ENCODE data around the gene GPR15.

GPR15 gene

DNA sequence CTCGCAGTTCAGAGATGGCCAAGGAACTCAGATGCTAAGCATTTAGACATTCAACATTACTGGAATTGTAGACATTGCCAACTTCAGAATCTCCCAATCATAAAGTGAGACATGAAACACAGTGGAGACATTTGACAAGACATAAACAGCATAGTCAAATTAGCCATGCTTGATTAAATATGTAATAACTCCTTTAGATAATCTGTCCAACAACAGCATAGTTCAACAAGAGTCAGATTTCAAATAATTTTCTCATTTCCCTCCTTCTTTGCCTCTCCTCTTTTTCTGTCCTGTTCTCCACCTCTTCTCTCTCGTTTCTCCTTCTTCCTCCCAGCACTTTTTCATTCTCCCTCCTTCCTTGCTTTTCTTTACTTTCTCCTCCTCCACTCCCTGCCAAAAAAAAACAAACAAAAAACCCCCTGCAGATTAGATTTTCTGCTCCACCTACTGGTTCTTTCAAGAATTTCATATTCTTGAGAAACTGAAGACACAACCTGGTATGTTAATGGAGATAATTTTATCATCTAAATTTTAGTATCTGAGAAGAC is 41.5 kb downstream of the GPR15 start:
- Histone ChIP-seq H3K27me3 (ENCODE audit: control insufficient read depth in 1 of 2, insufficient read depth in 2 of 2, low read length in 2 of 2) (no peaks in the 10 kb centered on the region), H3K4me3 (ENCODE audit: low read length in 2 of 2) (no peak overlapping the region), H3K9me3 (ENCODE audit: control insufficient read depth in 2 of 2, low read length in 2 of 2) (no peaks in the 10 kb centered on the region), H3K36me3 (ENCODE audit: control insufficient read depth in 2 of 2, insufficient read depth in 2 of 2, low read length in 2 of 2) (no peaks in the 10 kb centered on the region), H3K27ac (ENCODE audit: low read length) (no peak overlapping the region), H3K9ac (ENCODE audit: low read length in 2 of 2) (no peak overlapping the region), H3K4me1 (ENCODE audit: control insufficient read depth, insufficient read depth, low read length) (no peaks in the 10 kb centered on the region)

DNA sequence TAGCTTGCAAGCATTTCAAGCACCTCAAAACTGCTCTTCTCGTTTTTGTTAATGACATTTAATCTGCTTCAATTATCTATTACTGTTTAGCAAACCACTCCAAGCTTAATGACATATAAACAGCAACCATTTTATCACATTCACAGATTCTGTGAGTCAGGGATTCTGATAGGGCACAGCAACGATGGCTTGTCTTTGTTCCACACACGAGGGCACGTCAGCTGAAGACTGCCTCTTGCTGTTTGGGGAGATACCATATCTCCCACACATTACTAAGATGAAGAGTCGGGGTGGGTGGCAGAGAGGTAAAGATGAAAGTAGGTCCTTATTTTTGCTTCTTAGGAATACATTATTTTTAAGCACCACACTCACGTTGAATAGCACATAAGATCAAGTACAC is 42.4 kb downstream of the GPR15 start:
- Histone ChIP-seq H3K4me3 (ENCODE audit: low read length in 2 of 2) (no peak overlapping the region), H3K4me1 (ENCODE audit: control insufficient read depth, insufficient read depth, low read length) (no peaks in the 10 kb centered on the region), H3K27me3 (ENCODE audit: control insufficient read depth in 1 of 2, insufficient read depth in 2 of 2, low read length in 2 of 2) (no peaks in the 10 kb centered on the region), H3K36me3 (ENCODE audit: control insufficient read depth in 2 of 2, insufficient read depth in 2 of 2, low read length in 2 of 2) (peaks cover 4 to 6% of the 10 kb centered on the region in 2 donors), H3K9me3 (ENCODE audit: control insufficient read depth in 2 of 2, low read length in 2 of 2) (no peaks in the 10 kb centered on the region), H3K9ac (ENCODE audit: low read length in 2 of 2) (no peak overlapping the region), H3K27ac (ENCODE audit: low read length) (no peak overlapping the region)

DNA sequence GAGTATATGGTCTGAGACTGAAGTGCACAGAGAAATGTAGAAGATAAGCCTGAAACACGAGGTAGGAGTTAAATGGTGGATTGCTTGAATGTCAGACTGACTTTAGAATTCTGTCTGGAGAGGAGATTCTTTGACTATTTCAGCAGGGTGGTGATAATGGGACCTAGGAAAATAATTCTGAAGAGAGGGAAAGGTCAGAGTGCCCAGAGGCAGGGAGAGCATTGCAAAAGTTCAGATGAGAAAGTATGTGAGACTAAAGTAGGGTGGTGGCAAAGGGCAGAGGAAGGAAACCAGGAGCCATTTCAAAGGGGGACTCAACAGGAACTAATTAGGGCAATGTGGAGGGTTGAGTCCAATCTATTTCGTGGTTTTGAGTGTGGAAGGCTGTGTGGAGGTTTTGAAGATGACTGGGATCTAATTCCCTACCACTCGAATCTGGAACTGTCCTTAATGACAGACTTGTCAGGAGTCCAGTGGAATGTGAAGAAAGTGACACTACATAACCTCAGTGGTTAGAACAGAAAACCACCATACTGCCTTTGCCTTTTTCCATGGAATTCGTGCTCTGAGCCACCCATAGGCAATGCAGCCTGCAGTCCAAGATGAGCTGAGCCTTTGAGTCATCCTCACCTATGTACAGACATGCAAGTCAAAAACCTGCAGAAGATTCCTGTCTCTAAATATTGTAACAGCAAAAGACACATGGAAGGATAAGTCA is 45.6 kb downstream of the GPR15 start:
- no peaks in the 10 kb centered on the region for H3K4me1 ChIP-seq (ENCODE audit: control insufficient read depth, insufficient read depth, low read length)
- H3K27me3 ChIP-seq (ENCODE audit: control insufficient read depth in 1 of 2, insufficient read depth in 2 of 2, low read length in 2 of 2), result no peaks in the 10 kb centered on the region
- no peak overlapping the region for H3K9ac ChIP-seq (ENCODE audit: low read length in 2 of 2)
- H3K9me3 ChIP-seq (ENCODE audit: control insufficient read depth in 2 of 2, low read length in 2 of 2), result no peaks in the 10 kb centered on the region
- no peak overlapping the region for H3K27ac ChIP-seq (ENCODE audit: low read length)
- peaks cover 7 to 12% of the 10 kb centered on the region in 2 donors for H3K36me3 ChIP-seq (ENCODE audit: control insufficient read depth in 2 of 2, insufficient read depth in 2 of 2, low read length in 2 of 2)
- no peak overlapping the region for H3K4me3 ChIP-seq (ENCODE audit: low read length in 2 of 2)

DNA sequence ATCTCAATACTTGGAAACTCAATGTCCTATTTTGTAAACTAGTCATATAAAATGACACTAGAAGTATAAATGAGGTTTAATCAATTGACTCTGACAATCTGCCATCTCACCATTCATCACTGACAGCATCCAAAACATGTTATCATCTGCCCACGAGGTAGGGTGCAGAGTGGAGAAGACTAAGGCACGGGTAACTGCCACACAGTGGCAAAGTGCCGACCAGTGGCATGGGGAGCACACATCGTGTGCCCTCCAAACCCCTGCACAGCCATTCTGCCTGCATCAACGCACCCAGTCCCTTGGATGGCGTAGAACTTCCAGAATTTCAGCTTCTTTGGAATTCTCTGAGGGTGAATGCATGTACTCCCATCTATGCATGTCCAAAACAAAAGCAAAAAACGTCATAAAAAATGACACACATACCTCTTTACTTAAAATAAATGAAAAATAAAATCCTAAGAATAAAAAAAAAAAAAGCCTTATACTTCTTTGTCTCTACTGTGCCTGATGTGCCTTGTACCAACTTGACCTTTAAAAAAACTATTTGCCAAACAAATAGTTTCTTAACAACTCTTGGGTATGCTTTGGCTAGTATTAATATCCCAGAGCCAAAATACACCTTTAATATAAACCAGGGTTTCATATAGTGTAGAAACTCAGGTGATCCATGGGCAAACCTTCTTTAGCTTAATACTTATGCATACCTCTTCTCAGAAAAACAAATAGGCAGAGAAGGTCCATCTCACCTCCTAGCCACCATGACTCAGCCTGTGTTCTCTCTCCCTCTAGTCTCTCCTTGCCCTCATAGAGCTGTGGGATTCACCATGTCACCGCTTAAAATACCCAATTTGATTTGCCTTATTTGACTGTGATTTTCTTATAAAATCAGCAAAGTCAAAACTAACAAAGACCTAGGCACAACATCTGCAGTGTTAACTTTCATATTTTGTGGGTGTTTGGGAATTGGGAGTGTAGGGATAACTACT is 48.9 kb downstream of the GPR15 start:
- Histone ChIP-seq H3K27ac (ENCODE audit: low read length) (no peak overlapping the region), H3K36me3 (ENCODE audit: control insufficient read depth in 2 of 2, insufficient read depth in 2 of 2, low read length in 2 of 2) (peaks cover 15 to 24% of the 10 kb centered on the region in 2 donors), H3K27me3 (ENCODE audit: control insufficient read depth in 1 of 2, insufficient read depth in 2 of 2, low read length in 2 of 2) (no peaks in the 10 kb centered on the region), H3K9ac (ENCODE audit: low read length in 2 of 2) (no peak overlapping the region), H3K4me1 (ENCODE audit: control insufficient read depth, insufficient read depth, low read length) (no peaks in the 10 kb centered on the region), H3K4me3 (ENCODE audit: low read length in 2 of 2) (no peak overlapping the region), H3K9me3 (ENCODE audit: control insufficient read depth in 2 of 2, low read length in 2 of 2) (no peaks in the 10 kb centered on the region)

DNA sequence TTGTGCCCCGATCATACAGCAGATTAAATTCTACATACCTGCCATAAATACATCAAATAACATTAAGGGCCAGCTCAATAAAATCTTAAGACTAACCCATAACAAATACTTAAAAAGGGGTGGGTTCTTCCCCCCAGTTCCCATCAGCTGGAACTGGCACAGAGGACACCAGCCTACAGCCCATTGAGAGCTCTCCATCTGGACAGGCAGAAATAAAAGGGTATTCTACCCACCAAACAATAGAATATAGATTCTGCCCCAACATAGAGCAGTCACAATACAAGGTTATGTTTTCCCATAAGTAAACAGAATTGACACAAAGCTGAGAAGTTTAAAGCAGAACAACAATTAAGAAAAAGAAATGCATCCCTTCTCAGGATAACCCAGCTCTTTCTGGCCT is 49.7 kb downstream of the GPR15 start:
- Histone ChIP-seq H3K4me1 (ENCODE audit: control insufficient read depth, insufficient read depth, low read length) (no peaks in the 10 kb centered on the region), H3K36me3 (ENCODE audit: control insufficient read depth in 2 of 2, insufficient read depth in 2 of 2, low read length in 2 of 2) (peaks cover 16 to 24% of the 10 kb centered on the region in 2 donors), H3K27me3 (ENCODE audit: control insufficient read depth in 1 of 2, insufficient read depth in 2 of 2, low read length in 2 of 2) (no peaks in the 10 kb centered on the region), H3K9ac (ENCODE audit: low read length in 2 of 2) (no peak overlapping the region), H3K27ac (ENCODE audit: low read length) (no peak overlapping the region), H3K9me3 (ENCODE audit: control insufficient read depth in 2 of 2, low read length in 2 of 2) (no peaks in the 10 kb centered on the region), H3K4me3 (ENCODE audit: low read length in 2 of 2) (no peak overlapping the region)

DNA sequence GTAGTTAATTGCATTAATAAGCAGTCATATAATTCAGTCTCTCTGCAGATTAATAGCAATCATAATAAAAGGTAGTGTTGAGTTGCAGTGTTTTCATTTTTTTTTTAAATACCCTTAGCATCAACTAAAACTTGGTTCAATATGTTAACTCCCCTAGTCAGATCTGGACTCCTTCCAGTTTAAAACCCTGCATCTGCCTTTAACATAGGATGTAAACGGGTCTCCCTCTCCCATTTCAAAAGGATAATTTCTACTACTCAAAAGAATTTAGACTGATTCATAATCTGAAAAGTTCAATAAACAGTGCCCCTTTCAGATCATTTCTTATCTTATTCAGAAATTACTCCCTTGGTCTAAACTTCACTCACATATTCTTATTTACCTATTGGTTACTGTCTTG is 50.3 kb downstream of the GPR15 start:
- no peaks in the 10 kb centered on the region for H3K27me3 ChIP-seq (ENCODE audit: control insufficient read depth in 1 of 2, insufficient read depth in 2 of 2, low read length in 2 of 2)
- no peaks in the 10 kb centered on the region for H3K9me3 ChIP-seq (ENCODE audit: control insufficient read depth in 2 of 2, low read length in 2 of 2)
- no peaks in the 10 kb centered on the region for H3K4me1 ChIP-seq (ENCODE audit: control insufficient read depth, insufficient read depth, low read length)
- no peak overlapping the region for H3K9ac ChIP-seq (ENCODE audit: low read length in 2 of 2)
- H3K36me3 ChIP-seq (ENCODE audit: control insufficient read depth in 2 of 2, insufficient read depth in 2 of 2, low read length in 2 of 2), result peaks cover 16 to 24% of the 10 kb centered on the region in 2 donors
- H3K4me3 ChIP-seq (ENCODE audit: low read length in 2 of 2), result no peak overlapping the region
- H3K27ac ChIP-seq (ENCODE audit: low read length), result no peak overlapping the region

DNA sequence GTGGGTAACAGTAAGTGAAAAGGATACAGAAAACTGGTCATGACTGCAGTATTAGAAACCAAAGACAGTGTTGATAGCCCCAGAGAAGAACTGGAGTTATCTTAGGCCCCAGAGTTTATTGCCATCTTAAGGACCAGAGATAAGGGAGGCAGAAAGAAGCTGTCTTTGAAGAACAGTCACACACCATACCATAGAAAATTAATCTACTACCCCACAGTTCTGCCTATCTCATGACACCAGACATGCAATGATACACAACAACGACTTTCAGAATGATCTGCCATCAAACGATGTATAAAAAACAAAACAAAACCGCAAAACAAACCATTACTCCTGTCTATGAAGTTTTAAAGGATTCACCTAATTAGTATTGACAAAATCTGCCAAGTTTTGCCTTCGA is 52.0 kb downstream of the GPR15 start:
- H3K9me3 ChIP-seq (ENCODE audit: control insufficient read depth in 2 of 2, low read length in 2 of 2), result no peaks in the 10 kb centered on the region
- H3K4me1 ChIP-seq (ENCODE audit: control insufficient read depth, insufficient read depth, low read length), result no peaks in the 10 kb centered on the region
- H3K9ac ChIP-seq (ENCODE audit: low read length in 2 of 2), result no peak overlapping the region
- no peak overlapping the region for H3K27ac ChIP-seq (ENCODE audit: low read length)
- H3K4me3 ChIP-seq (ENCODE audit: low read length in 2 of 2), result no peak overlapping the region
- no peaks in the 10 kb centered on the region for H3K27me3 ChIP-seq (ENCODE audit: control insufficient read depth in 1 of 2, insufficient read depth in 2 of 2, low read length in 2 of 2)
- H3K36me3 ChIP-seq (ENCODE audit: control insufficient read depth in 2 of 2, insufficient read depth in 2 of 2, low read length in 2 of 2), result peaks cover 12 to 19% of the 10 kb centered on the region in 2 donors

Measured in stomach smooth muscle (tissue), 2 donors.